Neural progenitor cell (in vitro differentiated cells): ENCODE data around the gene DUSP12. TPM values are rescaled to one million over a fixed set of nuclear protein-coding genes. Genes with fewer than 3 reads are reported as not detected.

Source experiments
- DNase-seq: peaks from one replicate; pipeline ENCODE4 v3.0.0-alpha.2; 2016; ENCODE audit warnings: low spot score
- H2AFZ ChIP-seq: fragments of 200-600 bp; sonication (generic); replicated peaks from 2 replicates; pipeline ENCODE4 v1.6.1; 2016; ENCODE audit warnings: antibody characterized with exemption
- H3F3A ChIP-seq: fragments of 200-600 bp; sonication (generic); 2 replicates; pipeline ENCODE4 v1.6.1; 2016; ENCODE audit warnings: antibody characterized with exemption, low read depth
- H3K27ac ChIP-seq: fragments of 200-600 bp; sonication (generic); 2 replicates; pipeline ENCODE4 v1.5.1; 2016; ENCODE audit warnings: mild to moderate bottlenecking
- H3K27me3 ChIP-seq: fragments of 200-600 bp; sonication (generic); 2 replicates; pipeline ENCODE4 v1.6.1; 2016; ENCODE audit warnings: mild to moderate bottlenecking, moderate library complexity
- H3K36me3 ChIP-seq: fragments of 200-600 bp; sonication (generic); 2 replicates; pipeline ENCODE4 v1.5.1; 2016
- H3K4me1 ChIP-seq: fragments of 200-600 bp; sonication (generic); 2 replicates; pipeline ENCODE4 v1.6.1; 2016; ENCODE audit warnings: mixed run types
- H3K4me2 ChIP-seq: fragments of 200-600 bp; sonication (generic); 2 replicates; pipeline ENCODE4 v1.6.1; 2016
- H3K4me3 ChIP-seq: fragments of 200-600 bp; sonication (generic); 2 replicates; pipeline ENCODE4 v1.5.1; 2016
- H3K79me2 ChIP-seq: fragments of 200-600 bp; sonication (generic); 2 replicates; pipeline ENCODE4 v1.6.1; 2016; ENCODE audit warnings: low read depth
- H3K9ac ChIP-seq: fragments of 200-600 bp; sonication (generic); 2 replicates; pipeline ENCODE4 v1.6.1; 2016
- H3K9me3 ChIP-seq: fragments of 200-600 bp; sonication (generic); 2 replicates; pipeline ENCODE4 v1.5.1; 2016; ENCODE audit warnings: low read depth
- H4K20me1 ChIP-seq: fragments of 200-600 bp; sonication (generic); 2 replicates; pipeline ENCODE4 v1.6.1; 2016; ENCODE audit warnings: low read depth
- H3K27ac Mint-ChIP-seq: 3 replicates; pipeline ENCODE4 v1.8.0; 2021; ENCODE audit warnings: mixed read lengths
- H3K27me3 Mint-ChIP-seq: 2 replicates; pipeline ENCODE4 v1.8.0; 2022; ENCODE audit warnings: low read depth, mild to moderate bottlenecking, inconsistent platforms, moderate library complexity, mixed read lengths; ENCODE audit not compliant: insufficient read depth
- H3K36me3 Mint-ChIP-seq: 3 replicates; pipeline ENCODE4 v1.8.0; 2021; ENCODE audit warnings: mixed read lengths
- H3K4me1 Mint-ChIP-seq: 3 replicates; pipeline ENCODE4 v1.8.0; 2021; ENCODE audit warnings: mixed read lengths
- H3K4me3 Mint-ChIP-seq: 3 replicates; pipeline ENCODE4 v1.8.0; 2021; ENCODE audit warnings: mild to moderate bottlenecking, moderate library complexity, mixed read lengths
- H3K9me3 Mint-ChIP-seq: 3 replicates; pipeline ENCODE4 v1.8.0; 2020; ENCODE audit warnings: mixed read lengths
- CTCF ChIP-seq: fragments of 200-600 bp; sonication (generic); IDR thresholded peaks from 2 replicates; pipeline ENCODE4 v1.5.1; 2017; ENCODE audit warnings: antibody characterized with exemption, mild to moderate bottlenecking
- EZH2 ChIP-seq: fragments of 200-600 bp; sonication (generic); IDR thresholded peaks from 2 replicates; pipeline ENCODE4 v1.6.1; 2017; ENCODE audit warnings: antibody characterized with exemption, mild to moderate bottlenecking, moderate library complexity
- EZH2phosphoT487 ChIP-seq: fragments of 200-600 bp; sonication (generic); IDR thresholded peaks from 2 replicates; pipeline ENCODE4 v1.6.1; 2017; ENCODE audit warnings: antibody characterized with exemption
- total RNA-seq: library from RNA; depleted of rRNA; stranded (reverse); fragments of >200 nt; gene quantifications from 2 replicates; pipeline ENCODE4 v1.2.3, GENCODE V29; 2015; ENCODE audit warnings: low replicate concordance

Gene DUSP12
- total RNA-seq, 1 donor from 2014 or later: 81.1 TPM

- no peak overlapping the region for H3K4me3 Mint-ChIP-seq
- H3K9me3 ChIP-seq: no peaks in the 10 kb centered on the region
- no peaks in the 10 kb centered on the region for H3K27me3 ChIP-seq
- no peak for TF ChIP-seq EZH2phosphoT487
- TF ChIP-seq CTCF: no peak
- TF ChIP-seq EZH2: no peak
- H3K9ac ChIP-seq: no peak overlapping the region
- H3K79me2 ChIP-seq: no peaks in the 10 kb centered on the region
- H3K4me3 ChIP-seq: no peak overlapping the region
- H3K4me1 ChIP-seq: no peaks in the 10 kb centered on the region
- no peak overlapping the region for H2AFZ ChIP-seq
- peaks cover 2% of the 10 kb centered on the region for H3K27me3 Mint-ChIP-seq
- DNase-seq: no peak
- H3K9me3 Mint-ChIP-seq: no peaks in the 10 kb centered on the region
- H3F3A ChIP-seq: no peaks in the 10 kb centered on the region
- H3K36me3 ChIP-seq: no peaks in the 10 kb centered on the region
- peaks cover 5% of the 10 kb centered on the region for H3K36me3 Mint-ChIP-seq
- H3K27ac Mint-ChIP-seq: no peak overlapping the region
- H3K4me2 ChIP-seq: no peak overlapping the region
- H3K27ac ChIP-seq: no peak overlapping the region
- H3K4me1 Mint-ChIP-seq: no peaks in the 10 kb centered on the region
- H4K20me1 ChIP-seq: no peaks in the 10 kb centered on the region
Measured at GRCh38 chr1:161791904-161792655, 42.5 kb downstream of the DUSP12 start.

- H3K27ac ChIP-seq: no peak overlapping the region
Measured at GRCh38 chr1:161792740-161793139, 43.2 kb downstream of the DUSP12 start.

GRCh38 chr1:161799792-161800191 lies 50.2 kb downstream of the DUSP12 start:
- no peak overlapping the region for H3K4me3 ChIP-seq
- no peak for DNase-seq
- H2AFZ ChIP-seq: no peak overlapping the region
- no peaks in the 10 kb centered on the region for H3K4me1 ChIP-seq
- H3K9me3 Mint-ChIP-seq: no peaks in the 10 kb centered on the region
- TF ChIP-seq EZH2phosphoT487 (no peak), EZH2 (no peak), CTCF (no peak)
- no peaks in the 10 kb centered on the region for H3K79me2 ChIP-seq
- H4K20me1 ChIP-seq: no peaks in the 10 kb centered on the region
- H3K4me1 Mint-ChIP-seq: peaks cover 3% of the 10 kb centered on the region
- no peak overlapping the region for H3K27ac ChIP-seq
- H3K27me3 Mint-ChIP-seq: no peaks in the 10 kb centered on the region
- no peak overlapping the region for H3K4me2 ChIP-seq
- H3K36me3 Mint-ChIP-seq: peaks cover 6% of the 10 kb centered on the region
- no peak overlapping the region for H3K4me3 Mint-ChIP-seq
- peaks cover 6% of the 10 kb centered on the region for H3K36me3 ChIP-seq
- H3K27ac Mint-ChIP-seq: no peak overlapping the region
- no peak overlapping the region for H3K9ac ChIP-seq
- no peaks in the 10 kb centered on the region for H3K27me3 ChIP-seq
- no peaks in the 10 kb centered on the region for H3K9me3 ChIP-seq
- H3F3A ChIP-seq: no peaks in the 10 kb centered on the region

More at GRCh38 chr1:161792740-161793139, 43.2 kb downstream of the DUSP12 start:
- H3K36me3 ChIP-seq: no peaks in the 10 kb centered on the region
- Mint-ChIP-seq H3K9me3 (no peaks in the 10 kb centered on the region), H3K4me1 (no peaks in the 10 kb centered on the region), H3K4me3 (no peak overlapping the region), H3K36me3 (peaks cover 3% of the 10 kb centered on the region), H3K27ac (no peak overlapping the region), H3K27me3 (peaks cover 2% of the 10 kb centered on the region)
- no peaks in the 10 kb centered on the region for H3K9me3 ChIP-seq
- no peaks in the 10 kb centered on the region for H3K4me1 ChIP-seq
- no peak overlapping the region for H3K9ac ChIP-seq
- TF ChIP-seq EZH2: no peak
- TF ChIP-seq CTCF: peak; percentile 65
- H3K4me2 ChIP-seq: no peak overlapping the region
- no peaks in the 10 kb centered on the region for H3K27me3 ChIP-seq
- peak; percentile 38 for DNase-seq
- no peaks in the 10 kb centered on the region for H3F3A ChIP-seq
- H3K79me2 ChIP-seq: no peaks in the 10 kb centered on the region
- H4K20me1 ChIP-seq: no peaks in the 10 kb centered on the region
- H3K4me3 ChIP-seq: no peak overlapping the region
- no peak overlapping the region for H2AFZ ChIP-seq
